Vagina (tissue), 2 donors: ENCODE results near the gene CDH6. TPM values are rescaled to one million over a fixed set of nuclear protein-coding genes. Genes with fewer than 3 reads are reported as not detected.

Experiments
- DNase-seq, 2 donors: peaks; one replicate each; pipeline ENCODE4 v3.0.0-alpha.2; 2017; ENCODE audit errors: extremely low spot score in 2 of 2
- H3K27ac ChIP-seq: fragments of 200-600 bp; sonication (generic); one replicate; pipeline ENCODE4 v1.5.1; 2019
- H3K27me3 ChIP-seq: fragments of 200-600 bp; sonication (generic); one replicate; pipeline ENCODE4 v1.5.1; 2019
- H3K36me3 ChIP-seq, 2 donors: fragments of 200-600 bp; sonication (generic); one replicate each; pipeline ENCODE4 v1.5.1; 2017 to 2019
- H3K4me1 ChIP-seq: fragments of 200-600 bp; sonication (generic); one replicate; pipeline ENCODE4 v1.5.1; 2019
- H3K4me3 ChIP-seq, 2 donors: fragments of 200-600 bp; sonication (generic); 1 replicate in 1 of 2; 2 replicates in 1 of 2; pipeline ENCODE4 v1.5.1; 2016 to 2019
- H3K9me3 ChIP-seq: fragments of 200-600 bp; sonication (generic); one replicate; pipeline ENCODE4 v1.5.1; 2019
- POLR2A ChIP-seq, 2 donors: fragments of 450-650 bp; IDR thresholded peaks; one replicate each; pipeline ENCODE4 v1.6.1; 2017; ENCODE audit warnings: antibody characterized with exemption in 2 of 2, mild to moderate bottlenecking in 2 of 2, moderate library complexity in 2 of 2
- POLR2AphosphoS5 ChIP-seq, 2 donors: sonication (generic); formaldehyde crosslinking; IDR thresholded peaks; one replicate each; pipeline ENCODE4 v1.9.0; 2017; ENCODE audit warnings: antibody characterized with exemption in 2 of 2, mild to moderate bottlenecking in 2 of 2, low read depth in 1 of 2; ENCODE audit not compliant: insufficient read depth in 1 of 2
- intact Hi-C: fragments of 100-400 bp; cut with DNase I; formaldehyde crosslinking; loops from one replicate; pipeline ENCODE4 v1.15.1; 2023
- total RNA-seq: library from RNA; depleted of rRNA; stranded (reverse); fragments of >200 nt; gene quantifications from one replicate; pipeline ENCODE4 v1.2.3, GENCODE V29; 2016
- TF ChIP-seq, protein P1 (sequence below), 3 experiments: fragments of 450-650 bp in 2 of 3; fragments of 200-600 bp in 1 of 3; sonication (generic) in 1 of 3; IDR thresholded peaks; one replicate each; pipeline ENCODE4 v1.5.1; 2017 to 2019; ENCODE audit warnings: antibody characterized with exemption in 3 of 3, mild to moderate bottlenecking in 2 of 3, moderate library complexity in 2 of 3

The CDH6 gene
- total RNA-seq, 1 donor from 2014 or later = 5.2 TPM

DNA sequence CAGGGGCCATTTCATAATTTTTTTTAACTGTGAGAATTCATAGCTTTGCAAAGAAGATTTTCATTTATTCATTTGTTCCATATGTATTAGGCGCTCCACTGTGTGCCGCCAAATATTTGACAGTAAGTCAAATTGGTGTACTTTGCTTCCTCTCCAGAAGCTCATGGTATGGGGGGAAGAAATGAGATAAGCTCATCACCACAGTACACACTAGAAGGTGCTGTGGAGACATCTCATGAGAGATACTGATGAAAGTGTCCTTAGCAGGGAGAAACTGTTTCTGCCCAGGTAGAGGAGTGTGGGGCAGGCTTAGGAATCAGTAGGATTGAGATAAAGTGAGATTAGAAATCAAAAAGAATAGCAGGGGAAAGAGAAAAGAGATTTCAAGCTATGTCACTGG, 136.2 kb downstream of the CDH6 start:
- Histone ChIP-seq H3K9me3 (no peaks in the 10 kb centered on the region), H3K36me3 (no peaks in the 10 kb centered on the region), H3K27ac (no peak overlapping the region), H3K27me3 (no peaks in the 10 kb centered on the region), H3K4me3 (no peak overlapping the region), H3K4me1 (no peaks in the 10 kb centered on the region)
- TF ChIP-seq POLR2A (IDR thresholded peaks at IDR 0.05) = no peak
- TF ChIP-seq, protein P1, sequence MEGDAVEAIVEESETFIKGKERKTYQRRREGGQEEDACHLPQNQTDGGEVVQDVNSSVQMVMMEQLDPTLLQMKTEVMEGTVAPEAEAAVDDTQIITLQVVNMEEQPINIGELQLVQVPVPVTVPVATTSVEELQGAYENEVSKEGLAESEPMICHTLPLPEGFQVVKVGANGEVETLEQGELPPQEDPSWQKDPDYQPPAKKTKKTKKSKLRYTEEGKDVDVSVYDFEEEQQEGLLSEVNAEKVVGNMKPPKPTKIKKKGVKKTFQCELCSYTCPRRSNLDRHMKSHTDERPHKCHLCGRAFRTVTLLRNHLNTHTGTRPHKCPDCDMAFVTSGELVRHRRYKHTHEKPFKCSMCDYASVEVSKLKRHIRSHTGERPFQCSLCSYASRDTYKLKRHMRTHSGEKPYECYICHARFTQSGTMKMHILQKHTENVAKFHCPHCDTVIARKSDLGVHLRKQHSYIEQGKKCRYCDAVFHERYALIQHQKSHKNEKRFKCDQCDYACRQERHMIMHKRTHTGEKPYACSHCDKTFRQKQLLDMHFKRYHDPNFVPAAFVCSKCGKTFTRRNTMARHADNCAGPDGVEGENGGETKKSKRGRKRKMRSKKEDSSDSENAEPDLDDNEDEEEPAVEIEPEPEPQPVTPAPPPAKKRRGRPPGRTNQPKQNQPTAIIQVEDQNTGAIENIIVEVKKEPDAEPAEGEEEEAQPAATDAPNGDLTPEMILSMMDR (IDR thresholded peaks at IDR 0.05) = no peak
- no peak for TF ChIP-seq POLR2AphosphoS5 (IDR thresholded peaks at IDR 0.05; ENCODE audit: insufficient read depth in 1 of 2, low read depth in 1 of 2)
- no peak for DNase-seq
- intact Hi-C loops = no loop called here

DNA sequence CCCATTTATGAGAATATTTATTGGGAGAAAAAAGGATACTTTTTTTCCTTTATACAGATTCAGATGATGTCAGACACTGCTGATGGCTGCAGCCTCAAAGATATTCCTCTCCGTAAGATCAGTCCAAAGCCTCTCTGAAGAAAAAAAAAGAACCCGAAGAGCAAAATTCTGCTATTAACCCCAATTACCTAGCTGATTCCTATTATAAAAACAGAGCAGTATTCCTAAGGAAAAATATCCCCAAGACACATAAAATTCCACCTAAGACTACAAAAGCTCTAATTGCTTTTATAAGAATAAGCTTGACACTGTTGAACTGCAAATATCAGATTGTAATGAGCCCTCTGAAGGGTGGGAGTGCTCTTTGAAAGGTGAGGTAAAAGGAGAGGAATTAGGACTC, 138.7 kb downstream of the CDH6 start:
- Histone ChIP-seq H3K9me3 (no peaks in the 10 kb centered on the region), H3K4me3 (no peak overlapping the region), H3K27ac (no peak overlapping the region), H3K36me3 (no peaks in the 10 kb centered on the region), H3K4me1 (no peaks in the 10 kb centered on the region), H3K27me3 (no peaks in the 10 kb centered on the region)
- intact Hi-C loops = no loop called here
- no peak for DNase-seq
- TF ChIP-seq POLR2A (IDR thresholded peaks at IDR 0.05) (no peak), POLR2AphosphoS5 (IDR thresholded peaks at IDR 0.05; ENCODE audit: insufficient read depth in 1 of 2, low read depth in 1 of 2) (no peak)
- TF ChIP-seq, protein P1 (IDR thresholded peaks at IDR 0.05) = no peak

DNA sequence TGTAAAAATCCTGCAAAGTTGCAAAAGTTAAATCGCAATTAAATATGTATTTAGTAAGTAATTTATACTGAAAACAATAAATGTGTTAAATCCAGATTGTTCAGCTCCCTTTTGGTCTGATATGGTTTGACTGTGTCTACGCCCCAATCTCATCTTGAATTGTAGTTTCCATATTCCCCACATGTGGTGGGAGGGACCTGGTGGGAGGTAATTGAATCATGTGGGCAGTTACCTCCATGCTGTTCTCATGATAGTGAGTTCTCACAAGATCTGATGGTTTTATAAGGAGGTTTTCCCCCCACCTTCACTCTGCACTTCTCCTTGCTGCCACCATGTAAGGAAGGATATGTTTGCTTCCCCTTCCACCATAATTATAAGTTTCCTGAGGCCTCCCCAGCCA, 140.0 kb downstream of the CDH6 start:
- Histone ChIP-seq H3K27me3 (no peaks in the 10 kb centered on the region), H3K4me3 (no peak overlapping the region), H3K9me3 (no peaks in the 10 kb centered on the region), H3K4me1 (no peaks in the 10 kb centered on the region), H3K27ac (no peak overlapping the region), H3K36me3 (no peaks in the 10 kb centered on the region)
- TF ChIP-seq, protein P1 (IDR thresholded peaks at IDR 0.05) = no peak
- TF ChIP-seq POLR2A (IDR thresholded peaks at IDR 0.05) (no peak), POLR2AphosphoS5 (IDR thresholded peaks at IDR 0.05; ENCODE audit: insufficient read depth in 1 of 2, low read depth in 1 of 2) (no peak)
- intact Hi-C loops = no loop called here
- DNase-seq = no peak

DNA sequence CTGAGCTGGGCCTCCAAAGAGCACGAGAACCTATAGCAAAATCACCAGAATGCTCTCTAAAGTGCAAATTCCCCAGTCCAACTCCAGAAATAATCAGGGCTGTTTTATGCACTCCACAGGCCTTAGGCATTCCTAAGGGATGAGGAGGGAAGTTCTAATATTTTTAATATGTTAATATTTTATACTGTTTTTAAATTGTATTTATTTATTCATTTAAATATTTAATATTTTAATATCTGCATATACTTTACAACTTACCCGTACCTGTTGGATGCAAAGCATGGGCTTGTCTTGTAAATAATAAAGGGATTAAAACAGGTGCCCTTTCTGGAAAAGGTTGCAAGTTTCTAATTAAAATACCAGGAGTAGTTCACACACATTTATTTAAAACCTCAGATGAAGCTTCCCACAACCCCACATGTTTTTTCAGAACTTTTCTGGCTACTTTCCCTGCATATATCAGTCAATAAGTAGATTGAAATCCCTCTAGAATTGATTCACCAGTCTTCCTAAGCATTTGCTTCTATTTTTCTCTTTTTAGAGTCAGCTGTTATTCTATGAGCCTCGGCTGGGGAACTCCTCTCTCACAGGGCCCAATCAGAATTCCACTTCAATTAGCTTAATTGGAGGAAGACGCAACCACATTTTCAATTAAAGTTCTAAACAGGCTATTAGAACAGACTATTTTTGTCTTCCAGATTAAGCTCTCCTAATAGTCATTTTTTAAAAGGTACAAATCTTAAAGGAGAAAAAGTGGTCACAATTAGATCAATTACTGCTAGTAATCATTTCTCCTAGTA, 140.8 kb downstream of the CDH6 start:
- TF ChIP-seq POLR2A (IDR thresholded peaks at IDR 0.05) = no peak
- TF ChIP-seq, protein P1 (IDR thresholded peaks at IDR 0.05) = no peak
- TF ChIP-seq POLR2AphosphoS5 (IDR thresholded peaks at IDR 0.05; ENCODE audit: insufficient read depth in 1 of 2, low read depth in 1 of 2) = no peak
- intact Hi-C loops = no loop called here

DNA sequence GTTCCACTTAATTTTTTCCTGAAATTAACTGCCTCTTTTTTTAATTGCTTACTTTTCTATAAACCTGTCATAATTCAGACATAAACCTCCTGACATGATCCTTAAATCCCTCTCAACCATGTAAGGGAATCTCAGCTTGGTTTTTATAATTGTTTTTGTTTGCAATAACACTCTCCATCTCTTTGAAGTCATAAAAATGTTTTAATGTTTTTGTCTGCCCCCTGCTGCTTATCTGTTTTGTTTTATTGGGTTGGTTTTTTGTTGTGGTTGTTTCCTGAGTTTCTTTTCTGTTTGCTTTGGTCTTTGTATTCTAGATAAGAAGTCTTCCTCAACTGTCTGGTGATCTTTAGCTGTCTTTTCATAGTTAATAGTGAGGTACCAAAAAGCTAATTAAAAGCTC, 142.0 kb downstream of the CDH6 start:
- intact Hi-C loops = no loop called here
- H3K27me3 ChIP-seq = no peaks in the 10 kb centered on the region

More for the DNA sequence above, 140.8 kb downstream of the CDH6 start:
- no peaks in the 10 kb centered on the region for H3K4me1 ChIP-seq
- H3K27ac ChIP-seq = no peak overlapping the region
- no peaks in the 10 kb centered on the region for H3K36me3 ChIP-seq
- no peaks in the 10 kb centered on the region for H3K27me3 ChIP-seq
- DNase-seq = no peak
- no peak overlapping the region for H3K4me3 ChIP-seq
- no peaks in the 10 kb centered on the region for H3K9me3 ChIP-seq

More for the DNA sequence above, 142.0 kb downstream of the CDH6 start:
- Histone ChIP-seq H3K9me3 (no peaks in the 10 kb centered on the region), H3K27ac (no peak overlapping the region), H3K36me3 (no peaks in the 10 kb centered on the region), H3K4me3 (no peak overlapping the region), H3K4me1 (no peaks in the 10 kb centered on the region)
- TF ChIP-seq POLR2AphosphoS5 (IDR thresholded peaks at IDR 0.05; ENCODE audit: insufficient read depth in 1 of 2, low read depth in 1 of 2) = no peak
- TF ChIP-seq POLR2A (IDR thresholded peaks at IDR 0.05) = no peak
- TF ChIP-seq, protein P1 (IDR thresholded peaks at IDR 0.05) = no peak
- no peak for DNase-seq
